ENCODE results near the gene ELOVL2.
A peak's percentile ranks its signal among the peaks of the same experiment; 100 is the strongest.

The ELOVL2 gene

DNA sequence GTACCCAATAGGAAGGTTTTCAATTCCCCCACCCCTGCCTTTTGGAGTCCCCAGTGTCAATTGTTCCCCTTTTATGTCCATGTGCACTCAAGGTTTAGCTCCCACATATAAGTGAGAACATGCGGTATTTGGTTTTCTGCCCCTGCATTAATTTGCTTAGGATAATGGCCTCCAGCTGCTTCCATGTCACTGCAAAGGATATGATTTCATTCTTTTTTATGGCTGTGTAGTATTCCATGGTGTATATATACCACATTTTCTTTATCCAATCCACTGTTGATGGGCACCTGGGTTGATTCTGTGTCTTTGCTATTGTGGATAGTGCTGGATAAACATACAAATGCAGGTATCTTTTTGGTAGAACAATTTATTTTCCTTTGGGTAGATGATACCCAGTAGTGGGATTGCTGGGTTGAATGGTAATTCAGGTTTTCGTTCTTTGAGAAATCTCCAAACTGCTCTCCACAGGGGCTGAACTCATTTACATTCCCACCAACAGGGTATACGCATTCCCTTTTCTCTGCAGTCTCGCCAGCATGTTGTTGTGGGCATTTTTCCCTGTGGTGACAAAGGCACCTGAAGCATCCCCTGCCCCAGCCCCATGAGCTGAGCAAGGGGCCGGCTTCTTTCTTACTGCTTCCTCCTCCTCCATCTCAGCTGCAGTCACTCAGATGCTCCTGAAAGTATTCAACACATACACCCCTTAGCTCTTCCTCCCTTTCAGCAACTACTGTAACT, 66.7 kb downstream of the ELOVL2 start:
- FAIRE-seq = no peak

DNA sequence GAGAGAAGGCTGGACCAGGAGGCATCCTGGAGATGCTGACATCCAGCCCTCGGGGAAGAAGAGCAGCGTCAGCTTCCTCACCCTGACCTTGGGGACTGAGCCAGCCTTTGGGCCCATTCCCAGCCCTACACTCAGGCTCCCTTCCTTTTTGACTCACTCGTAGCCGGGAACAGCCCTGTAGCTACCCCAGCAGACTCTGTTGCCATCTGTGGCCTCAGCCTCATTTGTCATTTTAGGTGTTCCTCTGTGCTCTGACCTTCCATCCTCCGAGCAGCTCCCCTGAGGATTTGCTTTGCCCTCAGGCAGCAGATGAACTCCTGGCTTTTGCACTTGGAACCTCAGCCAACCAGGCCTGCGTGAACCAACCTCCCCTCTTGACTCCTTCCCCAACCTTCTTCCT, 67.5 kb downstream of the ELOVL2 start:
- no peak for FAIRE-seq

DNA sequence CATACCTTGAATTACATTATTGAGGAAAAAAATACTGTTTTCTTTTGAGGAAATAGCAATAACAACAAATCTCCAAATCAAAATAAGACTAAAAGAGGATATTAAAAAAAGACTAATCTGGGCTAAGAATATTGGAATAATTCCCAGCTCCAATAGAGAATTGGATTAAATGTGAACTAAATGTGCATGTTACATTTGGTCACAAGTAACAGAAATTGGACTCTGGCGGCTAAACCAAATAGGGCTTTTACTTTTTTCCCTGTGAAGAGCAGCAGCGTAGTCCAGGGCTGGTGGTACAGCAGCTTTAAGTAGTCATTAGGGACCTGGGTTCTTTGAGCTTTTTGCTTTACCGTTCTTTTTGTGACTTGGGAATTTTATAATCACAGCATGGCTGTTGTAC, 71.9 kb downstream of the ELOVL2 start:
- FAIRE-seq = peak; percentile 58

DNA sequence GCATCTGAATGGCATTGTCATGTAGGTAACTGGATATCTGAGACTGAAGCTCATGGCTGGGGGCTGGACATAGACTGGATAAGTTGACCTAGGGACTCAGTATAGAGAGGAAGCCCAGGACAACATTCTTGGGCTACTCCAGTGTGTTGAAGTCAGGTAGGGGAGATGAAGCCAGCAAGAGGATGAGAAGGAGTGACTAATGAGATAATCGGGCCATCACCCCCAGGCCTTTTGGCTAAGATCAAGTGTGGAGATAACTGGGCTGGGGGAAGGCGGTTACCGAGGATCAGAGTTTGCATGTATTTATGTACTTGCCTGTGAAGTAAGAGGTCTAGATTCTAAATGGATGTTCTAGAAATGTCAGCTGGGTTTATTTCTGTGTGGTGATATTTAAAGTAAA, 73.4 kb downstream of the ELOVL2 start:
- no peak for FAIRE-seq

DNA sequence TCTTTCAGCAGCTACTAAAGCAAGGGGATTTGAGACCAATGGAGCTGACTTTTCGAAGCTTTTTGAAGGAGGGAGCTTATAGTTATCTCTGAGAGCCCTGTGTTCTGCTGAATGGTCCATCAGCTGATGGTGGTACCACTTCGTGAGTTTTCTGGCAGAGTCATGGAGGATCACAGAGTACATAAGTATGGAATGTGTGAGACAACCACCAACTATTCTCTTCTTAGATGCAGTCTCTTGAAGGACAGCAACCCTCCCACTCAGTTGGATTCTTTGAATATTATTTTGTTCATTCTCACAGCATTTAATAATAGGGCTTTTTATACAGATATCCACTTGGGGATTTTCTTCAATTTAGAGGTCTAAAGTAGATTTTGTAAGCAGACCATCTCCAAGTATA, 75.3 kb downstream of the ELOVL2 start:
- FAIRE-seq = no peak

DNA sequence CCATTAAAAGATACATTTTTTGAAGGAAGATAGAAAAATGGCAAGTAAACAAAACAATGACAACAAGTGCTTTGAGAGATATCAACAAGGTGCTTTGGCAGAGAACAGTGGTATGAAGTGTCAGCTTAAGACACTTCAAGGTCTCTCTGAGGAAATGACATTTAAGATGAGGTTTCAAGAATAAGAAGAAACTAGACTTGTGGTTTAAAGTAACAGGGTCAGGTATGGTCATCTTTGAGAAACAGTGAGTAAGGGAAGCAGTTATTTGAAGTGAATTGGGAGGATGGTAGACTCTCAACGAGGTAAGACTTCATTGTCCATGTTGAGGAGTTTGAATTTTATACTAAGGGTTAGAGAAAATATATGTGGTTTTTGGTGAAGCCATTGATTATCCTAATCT, 79.4 kb downstream of the ELOVL2 start:
- FAIRE-seq = no peak

DNA sequence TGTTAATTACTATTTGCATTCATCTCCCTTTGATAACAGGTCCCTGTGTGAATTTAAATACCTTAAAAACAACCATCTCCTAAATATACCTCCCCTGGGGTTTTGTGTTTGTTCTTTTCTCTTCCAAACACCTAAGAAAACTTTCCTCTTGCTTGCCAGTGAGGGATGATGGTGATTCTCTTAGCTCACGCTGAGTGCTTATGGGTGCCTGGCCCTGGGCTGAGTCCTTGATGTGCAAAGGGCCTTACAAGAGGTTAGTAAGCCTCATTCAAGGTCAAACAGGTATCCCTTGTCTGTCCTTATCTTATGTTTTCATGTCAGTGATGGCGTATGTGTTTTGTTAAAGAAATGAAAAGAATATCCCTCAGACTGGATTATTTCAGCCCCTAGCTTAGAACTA, 81.0 kb downstream of the ELOVL2 start:
- no peak for FAIRE-seq

DNA sequence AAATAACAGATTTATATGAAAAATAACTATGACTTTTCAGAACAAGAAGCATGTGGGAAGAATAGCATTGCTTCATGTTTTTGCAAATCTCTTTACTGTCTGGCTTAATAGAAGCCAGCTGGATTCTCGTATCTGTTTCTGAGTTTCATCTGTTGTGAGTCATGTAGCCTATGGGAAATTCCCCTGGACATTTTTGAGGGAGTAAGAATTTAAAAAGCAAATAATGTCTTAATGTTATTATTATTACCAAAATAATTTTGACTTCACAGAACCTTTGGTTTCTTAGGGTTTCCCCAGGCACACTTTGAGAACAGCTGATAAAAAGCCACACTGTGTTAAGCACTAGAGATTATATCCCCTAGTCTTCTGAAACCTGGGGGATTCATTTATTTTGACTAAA, 81.4 kb downstream of the ELOVL2 start:
- FAIRE-seq = no peak

DNA sequence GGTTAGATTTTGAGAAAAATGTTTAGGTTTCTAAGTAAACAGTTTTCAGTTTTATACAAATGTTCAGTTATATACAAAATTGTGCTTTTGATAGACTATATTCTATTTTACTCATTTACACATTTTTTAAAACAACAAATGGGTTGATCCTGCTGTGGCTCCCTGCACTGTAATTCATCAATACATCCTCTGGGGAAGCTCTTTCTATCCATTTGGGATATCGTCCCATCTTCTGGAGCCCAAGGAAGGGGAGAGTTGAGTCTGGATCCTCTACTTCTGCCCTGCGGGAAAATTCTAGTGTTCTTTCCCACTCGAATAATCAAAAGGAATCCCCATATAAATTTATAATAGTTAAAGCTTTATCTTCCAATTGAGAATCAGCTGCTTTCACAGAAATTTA, 82.3 kb downstream of the ELOVL2 start:
- FAIRE-seq = no peak

DNA sequence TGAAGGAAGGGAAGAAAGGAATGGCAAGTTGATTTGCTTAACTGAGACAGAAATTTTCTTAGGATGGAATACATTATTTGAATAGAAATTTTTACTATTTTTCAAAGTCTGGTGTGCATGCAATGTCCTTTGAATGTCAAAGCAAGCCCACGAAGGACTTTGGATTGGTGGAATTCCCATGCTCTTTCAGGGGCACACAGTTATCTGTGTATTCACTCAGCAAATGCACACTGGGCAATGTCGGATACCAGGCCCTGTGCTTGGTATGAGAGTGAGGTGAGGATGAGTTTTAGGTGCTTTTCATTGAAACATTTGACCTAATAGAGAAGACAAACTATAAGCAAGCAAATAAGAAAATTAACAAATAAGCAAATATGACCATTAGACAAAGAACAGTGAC, 83.9 kb downstream of the ELOVL2 start:
- no peak for FAIRE-seq

DNA sequence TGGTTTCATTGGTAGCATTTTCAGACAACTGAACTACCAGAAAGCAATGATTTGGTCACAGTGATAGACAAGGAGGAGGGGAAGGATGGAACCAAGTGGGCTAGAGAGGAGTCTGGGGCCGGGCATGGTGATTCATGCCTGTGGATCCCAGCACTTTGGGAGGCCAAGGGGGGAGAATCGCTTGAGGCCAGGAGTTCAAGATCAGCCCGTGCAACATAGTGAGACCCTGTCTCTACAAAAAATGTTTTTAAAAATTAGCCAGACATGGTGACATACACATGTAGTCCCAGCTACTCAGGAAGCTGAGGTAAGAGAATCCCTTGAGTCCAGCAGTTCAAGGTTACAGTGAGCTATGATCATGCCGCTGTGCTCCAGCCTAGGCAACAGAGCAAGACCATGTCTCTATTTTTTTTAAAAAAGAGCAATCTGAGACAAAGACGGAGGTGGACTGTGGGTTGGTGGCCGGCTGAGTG, 86.7 kb downstream of the ELOVL2 start:
- FAIRE-seq = no peak

DNA sequence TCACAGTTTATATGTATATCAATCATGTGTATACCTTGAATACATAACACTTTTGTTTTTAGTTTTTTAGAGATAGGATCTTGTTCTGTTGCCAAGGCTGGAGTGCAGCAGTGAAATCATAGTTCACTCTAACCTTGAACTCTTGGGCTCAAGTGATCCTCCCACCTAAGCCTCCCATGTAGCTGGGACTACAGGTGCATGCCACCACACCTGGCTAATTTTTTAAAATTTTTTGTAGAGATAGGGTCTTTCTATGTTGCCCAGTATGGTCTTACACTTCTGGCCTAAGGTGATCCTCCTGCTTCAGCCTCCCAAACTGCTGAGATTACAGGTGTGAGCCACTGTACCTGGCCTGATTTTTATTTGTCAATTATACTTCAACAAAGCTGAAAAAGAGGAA, 87.3 kb downstream of the ELOVL2 start:
- no peak for FAIRE-seq

DNA sequence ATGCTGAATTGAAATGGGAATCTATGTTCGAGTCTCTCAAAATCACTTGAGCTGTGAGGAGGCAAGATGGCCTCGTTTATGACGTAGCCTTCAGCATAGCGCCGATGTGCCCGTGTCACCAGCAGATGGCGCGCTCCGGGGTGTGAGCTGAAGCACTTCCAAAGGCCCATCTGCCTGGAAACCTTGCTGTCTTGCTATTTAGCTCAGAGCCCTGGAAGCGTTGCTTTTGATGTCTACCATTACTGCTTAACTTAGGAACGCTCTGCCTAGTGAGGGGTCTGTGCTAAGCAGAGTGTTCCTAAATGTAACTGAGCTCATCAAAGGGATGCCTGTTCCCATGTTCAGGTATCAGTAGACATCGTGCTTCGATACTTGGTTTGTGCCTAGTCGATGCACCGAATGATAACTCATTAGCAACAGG, 89.5 kb downstream of the ELOVL2 start:
- FAIRE-seq = peak; percentile 70

DNA sequence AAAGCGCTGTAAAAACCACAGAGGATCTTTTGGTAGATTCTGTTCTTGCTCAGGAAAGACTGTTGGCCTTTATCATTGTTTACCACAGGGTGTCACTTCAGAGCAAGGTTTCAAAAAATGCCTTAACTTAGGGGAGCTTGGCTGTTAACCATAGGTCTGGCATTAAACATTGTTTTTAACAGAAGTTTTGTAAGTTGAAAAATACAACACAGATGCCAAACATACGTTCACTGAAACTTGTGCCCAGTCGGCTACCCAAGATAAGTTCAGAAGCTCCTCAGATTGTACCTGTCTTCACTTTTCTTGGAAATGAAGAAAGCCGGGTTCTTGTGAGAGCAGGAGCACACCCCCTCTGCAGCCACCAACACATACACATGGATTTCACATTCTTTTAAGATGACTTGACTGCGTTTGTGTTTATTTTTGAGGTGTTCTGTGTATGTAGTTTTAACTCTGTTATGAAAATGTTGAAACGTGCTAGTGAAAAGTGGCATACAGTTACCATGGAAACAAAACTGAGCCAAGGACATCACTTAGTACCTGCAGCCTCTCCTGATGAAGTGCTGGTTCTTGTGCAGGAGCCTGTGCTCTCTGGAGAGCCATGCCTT, 92.3 kb downstream of the ELOVL2 start:
- peak; percentile 95 for FAIRE-seq

DNA sequence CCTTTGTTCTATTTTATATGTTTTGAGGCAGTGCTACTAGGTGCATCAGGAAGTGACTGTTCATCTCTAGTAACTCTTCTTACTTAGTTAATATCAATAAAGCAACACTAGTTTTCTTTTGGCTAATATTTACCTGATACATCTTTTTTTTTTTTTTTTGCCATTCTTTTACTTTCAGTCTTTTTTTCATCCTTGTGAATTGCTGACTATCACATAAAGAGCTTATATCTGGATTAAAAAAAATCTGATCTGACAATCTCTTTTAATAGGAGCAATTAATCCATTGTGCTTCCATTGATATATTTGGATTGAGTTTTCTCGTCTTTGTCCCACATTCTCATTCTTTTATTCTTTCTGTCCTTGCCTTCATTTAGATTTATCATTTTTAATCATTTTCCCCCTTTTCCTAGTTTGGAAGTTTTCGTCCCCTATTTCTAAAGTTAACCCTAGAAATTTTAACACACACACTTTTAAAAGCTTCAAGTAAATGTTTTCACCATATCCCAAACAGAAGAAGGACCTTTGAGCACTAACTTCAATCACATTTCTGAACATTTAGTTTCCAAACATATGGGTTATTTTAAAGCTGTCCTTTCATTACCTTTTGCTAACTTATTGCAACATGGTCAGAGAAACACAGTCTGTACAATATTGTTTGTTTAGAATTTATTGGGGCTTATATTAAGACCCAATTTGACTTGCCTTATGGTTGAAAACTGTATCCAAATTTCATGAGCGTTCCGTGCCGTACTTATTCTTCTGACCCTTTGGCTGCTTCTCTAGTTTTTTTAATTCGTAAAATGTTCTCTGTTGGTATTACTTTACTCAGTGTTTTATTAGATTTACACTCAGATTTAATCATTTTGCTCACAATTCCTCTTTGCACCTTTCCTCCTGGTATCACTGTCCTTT, 94.3 kb downstream of the ELOVL2 start:
- FAIRE-seq = no peak

DNA sequence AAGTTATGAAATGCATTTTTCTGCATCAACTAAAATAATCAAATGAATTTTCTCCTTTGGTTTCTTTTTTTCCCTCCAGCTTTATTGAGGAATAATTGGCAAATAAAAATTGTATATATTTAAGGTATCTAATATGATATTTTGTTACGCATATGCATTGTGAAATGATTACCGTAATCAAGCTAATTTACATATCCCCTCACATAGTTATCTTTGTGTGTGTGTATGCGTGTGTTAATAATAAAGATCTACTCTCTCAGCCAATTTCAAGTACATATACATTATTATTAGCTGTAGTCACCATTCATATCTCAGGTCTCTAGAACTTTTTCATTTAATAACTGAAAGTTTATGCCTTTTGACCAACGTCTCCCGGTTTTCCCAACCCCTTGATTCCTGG, 96.1 kb downstream of the ELOVL2 start:
- no peak for FAIRE-seq

DNA sequence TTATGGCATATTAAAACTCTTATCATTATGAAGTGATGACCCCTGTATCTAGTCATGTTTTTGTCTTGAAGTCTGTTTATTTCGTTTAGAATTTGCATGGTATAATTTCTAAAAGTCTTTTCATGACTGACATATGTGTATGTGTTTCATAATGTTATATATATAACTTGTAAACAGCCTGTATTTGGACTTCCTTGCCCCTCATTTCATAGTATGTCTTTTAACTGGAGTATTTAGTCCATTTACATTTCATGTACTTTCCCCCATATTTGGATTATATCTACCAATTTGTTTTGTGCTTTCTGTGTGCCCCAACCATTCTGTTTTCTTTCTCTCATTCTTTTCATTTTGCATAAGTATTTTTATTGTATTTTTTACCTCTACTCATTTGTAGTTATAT, 98.3 kb downstream of the ELOVL2 start:
- no peak for FAIRE-seq

DNA sequence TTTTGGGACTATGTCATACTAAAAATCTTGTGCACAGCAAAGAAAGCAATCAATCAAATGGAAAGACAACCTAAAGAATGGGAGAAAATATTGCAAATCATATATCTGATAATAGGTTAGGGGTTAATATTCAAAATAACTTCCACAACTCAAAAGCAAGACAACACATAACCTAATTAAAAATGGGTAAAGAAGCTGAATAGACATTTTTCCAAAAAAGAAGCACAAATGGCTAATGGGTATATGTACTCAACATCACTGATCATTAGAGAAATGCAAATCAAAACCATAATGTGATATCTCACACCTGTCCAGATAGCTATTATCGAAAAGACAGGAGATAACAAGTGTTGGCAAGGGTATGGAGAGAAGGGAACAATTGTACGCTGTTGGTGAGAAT, 104.3 kb downstream of the ELOVL2 start:
- no peak for FAIRE-seq

DNA sequence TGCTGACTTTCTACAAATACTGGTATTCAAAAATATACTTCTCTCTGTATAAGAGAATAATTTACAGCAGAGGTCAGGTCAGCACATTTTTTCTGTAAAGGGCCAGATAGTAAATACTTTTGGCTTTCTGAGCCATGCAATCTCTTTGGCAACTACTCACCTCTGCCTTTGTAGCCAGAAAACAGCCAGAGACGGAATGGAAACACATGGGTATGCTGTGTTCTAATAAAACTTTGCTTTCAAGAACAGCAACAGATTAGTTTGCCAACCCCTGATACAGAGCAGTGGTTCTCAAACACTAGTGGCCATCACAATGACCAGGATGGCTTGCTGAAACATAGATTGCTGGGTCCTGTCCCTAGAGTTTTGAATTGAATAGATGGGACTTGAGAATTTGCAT, 111.0 kb downstream of the ELOVL2 start:
- FAIRE-seq = no peak
